C4-2B (cell line): Measurements from ENCODE around the gene CHCHD5.

Experiments used
- CTCF ChIP-seq: fragments of 450-650 bp; conservative IDR thresholded peaks from 2 replicates; pipeline ENCODE4 v1.5.1; 2017; ENCODE audit warnings: mild to moderate bottlenecking
- ZFX ChIP-seq: fragments of 450-650 bp; IDR thresholded peaks from 2 replicates; pipeline ENCODE4 v1.6.1; 2017

- TF ChIP-seq CTCF: no peak
- no peak for TF ChIP-seq ZFX
Observed at GRCh38 chr2:112579241-112579640, 5.2 kb upstream of the CHCHD5 start.
